Measurements from ENCODE around the gene RUNX2.

DNA sequence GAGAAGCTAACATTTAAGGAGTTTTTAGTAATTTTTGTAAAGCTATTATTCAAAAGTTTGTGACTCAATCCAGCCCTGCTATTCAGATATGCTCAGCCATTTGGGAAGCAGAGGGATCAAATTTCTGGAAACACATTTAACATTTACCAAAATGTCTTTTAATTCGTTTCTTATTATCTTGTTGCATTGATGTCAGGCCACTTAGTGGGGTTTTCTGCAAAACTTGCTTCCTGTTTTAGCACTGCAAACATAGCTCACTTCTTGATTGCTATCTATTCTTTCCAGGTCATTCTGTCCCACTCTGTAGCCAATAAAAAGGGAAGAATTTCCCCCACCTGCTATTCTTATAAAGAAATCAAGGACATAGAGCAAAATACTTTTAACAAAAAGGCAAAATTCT, 226.5 kb downstream of the RUNX2 start:
- TF ChIP-seq POLR2A (IDR thresholded peaks at IDR 0.05; ENCODE audit: extremely low read depth, insufficient read length) (no peak), CTCF (IDR thresholded peaks at IDR 0.05; ENCODE audit: low read depth, low read length) (no peak)

Data from NB4 (cell line).